Breast epithelium (tissue), 4 donors: ENCODE data around the gene GPR42. TPM values are rescaled to one million over a fixed set of nuclear protein-coding genes. Genes with fewer than 3 reads are reported as not detected.

ENCODE experiments used
- DNase-seq, 2 donors: peaks; one replicate each; pipeline ENCODE4 v3.0.0-alpha.2; 2019; ENCODE audit warnings: low spot score in 2 of 2
- H3K27ac ChIP-seq, 2 donors: fragments of 200-600 bp; sonication (generic) in 1 of 2; one replicate each; pipeline ENCODE4 v1.5.1; 2016 to 2019; ENCODE audit warnings: mild to moderate bottlenecking in 1 of 2
- H3K27me3 ChIP-seq, 2 donors: fragments of 200-600 bp; sonication (generic) in 1 of 2; one replicate each; pipeline versions ENCODE4 v1.5.1 to v1.6.0; 2017 to 2019; ENCODE audit warnings: control low read depth in 1 of 2, mild to moderate bottlenecking in 1 of 2
- H3K36me3 ChIP-seq: fragments of 200-600 bp; one replicate; pipeline ENCODE4 v1.5.1; 2019
- H3K4me1 ChIP-seq, 2 donors: fragments of 200-600 bp; sonication (generic); one replicate each; pipeline ENCODE4 v1.5.1; 2016 to 2019; ENCODE audit warnings: control low read depth in 1 of 2
- H3K4me3 ChIP-seq, 3 donors: fragments of 200-600 bp; sonication (generic); 1 replicate in 2 of 3; 2 replicates in 1 of 3; pipeline ENCODE4 v1.5.1; 2016 to 2019; ENCODE audit warnings: mild to moderate bottlenecking in 3 of 3, moderate library complexity in 2 of 3
- H3K9me3 ChIP-seq, 2 donors: fragments of 200-600 bp; sonication (generic) in 1 of 2; one replicate each; pipeline ENCODE4 v1.5.1; 2016 to 2019; ENCODE audit warnings: control low read depth in 1 of 2
- CTCF ChIP-seq, 3 donors: fragments of 450-650 bp; IDR thresholded peaks; one replicate each; pipeline ENCODE4 v1.5.1; 2016 to 2017; ENCODE audit warnings: antibody characterized with exemption in 3 of 3, mild to moderate bottlenecking in 3 of 3, moderate library complexity in 3 of 3
- POLR2A ChIP-seq: fragments of 450-650 bp; IDR thresholded peaks from one replicate; pipeline ENCODE4 v1.6.1; 2016; ENCODE audit warnings: antibody characterized with exemption, mild to moderate bottlenecking, moderate library complexity
- POLR2AphosphoS5 ChIP-seq, 3 donors: sonication (generic); formaldehyde crosslinking; IDR thresholded peaks; one replicate each; pipeline ENCODE4 v1.6.1; 2017; ENCODE audit warnings: antibody characterized with exemption in 3 of 3
- intact Hi-C: fragments of 100-400 bp; cut with DNase I; formaldehyde crosslinking; loops from one replicate; pipeline ENCODE4 v1.15.1; 2023; ENCODE audit warnings: low total_unique reads
- total RNA-seq, 3 donors: library from RNA; depleted of rRNA; stranded (reverse); fragments of >200 nt; gene quantifications; one replicate each; pipeline ENCODE4 v1.1.0, GENCODE V29; 2016

The GPR42 gene
- total RNA-seq, 3 donors from 2014 or later, result 0.66 TPM; not detected in 2

- TF ChIP-seq POLR2AphosphoS5 (IDR thresholded peaks at IDR 0.05) (no peak), CTCF (IDR thresholded peaks at IDR 0.05) (no peak), POLR2A (no peak)
- H3K4me1 ChIP-seq, result no peaks in the 10 kb centered on the region
- H3K27me3 ChIP-seq, result no peaks in the 10 kb centered on the region
- H3K36me3 ChIP-seq, result no peaks in the 10 kb centered on the region
- no peaks in the 10 kb centered on the region for H3K9me3 ChIP-seq
- no peak overlapping the region for H3K4me3 ChIP-seq
- DNase-seq, result peak in 1 of 2 donors; percentile 20
- no peak overlapping the region for H3K27ac ChIP-seq
- intact Hi-C loops, result no loop called here
Observed at GRCh38 chr19:35347930-35348298, 23.0 kb upstream of the GPR42 start.

DNA sequence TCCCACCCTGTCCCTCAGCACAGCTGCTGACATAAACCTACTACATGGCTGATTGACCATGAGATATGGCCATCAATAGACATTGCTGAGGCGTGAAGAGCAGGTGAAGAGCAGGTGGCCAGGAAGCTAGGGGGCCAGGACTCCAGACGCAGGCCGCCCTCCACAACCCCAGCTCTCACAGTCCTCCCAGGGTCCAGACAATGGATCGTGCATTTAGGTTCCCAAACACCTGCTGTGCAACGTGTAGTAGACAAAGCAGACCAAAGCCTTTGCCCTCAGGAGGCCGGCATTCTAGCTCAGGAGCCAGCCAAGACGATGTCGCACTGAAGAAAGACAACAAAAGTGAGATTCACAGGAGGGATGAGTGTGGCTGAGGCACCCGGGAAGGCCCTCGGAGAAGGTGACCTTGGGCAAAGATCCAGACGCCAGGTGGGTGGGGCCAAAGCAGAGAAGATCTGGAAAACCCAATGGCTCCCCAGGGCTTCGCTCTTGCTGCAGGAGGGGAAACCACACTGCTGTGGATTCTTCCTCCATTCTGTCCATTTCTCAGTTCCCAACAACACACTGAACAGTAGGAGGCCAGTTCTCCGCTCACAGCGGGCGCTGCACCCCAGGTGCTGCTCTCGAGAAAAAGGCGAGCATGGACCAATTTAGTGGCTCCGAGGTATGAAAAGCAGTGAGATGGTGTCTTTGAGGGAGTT lies 21.8 kb upstream of the GPR42 start:
- Histone ChIP-seq H3K27ac (no peak overlapping the region), H3K27me3 (no peaks in the 10 kb centered on the region), H3K9me3 (no peaks in the 10 kb centered on the region), H3K4me3 (no peak overlapping the region), H3K36me3 (no peaks in the 10 kb centered on the region), H3K4me1 (no peaks in the 10 kb centered on the region)
- intact Hi-C loops, result no loop called here
- no peak for TF ChIP-seq POLR2A
- TF ChIP-seq CTCF (IDR thresholded peaks at IDR 0.05), result no peak
- no peak for TF ChIP-seq POLR2AphosphoS5 (IDR thresholded peaks at IDR 0.05)
- peak in 1 of 2 donors; percentile 20 for DNase-seq

GRCh38 chr19:35349614-35350521 lies 21.0 kb upstream of the GPR42 start:
- no peaks in the 10 kb centered on the region for H3K4me1 ChIP-seq
- H3K27ac ChIP-seq, result no peak overlapping the region
- no peaks in the 10 kb centered on the region for H3K27me3 ChIP-seq
- intact Hi-C loops, result no loop called here
- H3K4me3 ChIP-seq, result no peak overlapping the region
- H3K36me3 ChIP-seq, result no peaks in the 10 kb centered on the region
- TF ChIP-seq POLR2A (no peak), CTCF (IDR thresholded peaks at IDR 0.05) (no peak), POLR2AphosphoS5 (IDR thresholded peaks at IDR 0.05) (no peak)
- peak in 1 of 2 donors; percentile 34 for DNase-seq
- H3K9me3 ChIP-seq, result no peaks in the 10 kb centered on the region

GRCh38 chr19:35350591-35350990 lies 20.3 kb upstream of the GPR42 start:
- H3K27me3 ChIP-seq, result no peaks in the 10 kb centered on the region
- no peak overlapping the region for H3K27ac ChIP-seq
- H3K4me1 ChIP-seq, result no peaks in the 10 kb centered on the region
- H3K4me3 ChIP-seq, result no peak overlapping the region
- DNase-seq, result peak in 1 of 2 donors; percentile 28
- H3K9me3 ChIP-seq, result no peaks in the 10 kb centered on the region
- intact Hi-C loops, result no loop called here
- no peak for TF ChIP-seq CTCF (IDR thresholded peaks at IDR 0.05)
- TF ChIP-seq POLR2A, result no peak
- TF ChIP-seq POLR2AphosphoS5 (IDR thresholded peaks at IDR 0.05), result no peak
- H3K36me3 ChIP-seq, result no peaks in the 10 kb centered on the region
